H1 (cell line): Measurements from ENCODE around the gene HMGCS2. TPM values are rescaled to one million over a fixed set of nuclear protein-coding genes. Genes with fewer than 3 reads are reported as not detected.

Source experiments
- CHD7 ChIP-seq: fragments of 300-600 bp; sonication (generic); IDR thresholded peaks from 2 replicates; pipeline ENCODE4 v1.7.1; 2012; ENCODE audit warnings: low read length, moderate library complexity, mild to moderate bottlenecking, inconsistent platforms; ENCODE audit not compliant: insufficient replicate concordance
- polyA plus RNA-seq, 7 experiments: library from polyadenylated mRNA; depleted of rRNA in 3 of 7; stranded (reverse) in 5 of 7; unstranded in 2 of 7; fragments of >200 nt in 5 of 7; fragments of 200-250 nt in 2 of 7; gene quantifications; 1 replicate in 5 of 7; 2 replicates in 1 of 7; 4 replicates in 1 of 7; pipeline versions ENCODE4 v1.2.1 to v1.2.3, GENCODE V29; 2011 to 2013; ENCODE audit warnings: missing spikeins in 2 of 7, mixed read lengths in 2 of 7
- total RNA-seq: library from RNA; stranded (reverse); fragmentation: NEBNext Ultra II Directional; extraction: Animal tissue kit (Norgen Biotek cat#: 25700); gene quantifications from 2 replicates; pipeline ENCODE4 v1.2.1, GENCODE V29; 2021

Gene HMGCS2
- total and polyA plus RNA-seq, 2 of the 8 experiments (the other 6 are each of a cell fraction or from before 2014, with no cell fraction given), result not detected

DNA sequence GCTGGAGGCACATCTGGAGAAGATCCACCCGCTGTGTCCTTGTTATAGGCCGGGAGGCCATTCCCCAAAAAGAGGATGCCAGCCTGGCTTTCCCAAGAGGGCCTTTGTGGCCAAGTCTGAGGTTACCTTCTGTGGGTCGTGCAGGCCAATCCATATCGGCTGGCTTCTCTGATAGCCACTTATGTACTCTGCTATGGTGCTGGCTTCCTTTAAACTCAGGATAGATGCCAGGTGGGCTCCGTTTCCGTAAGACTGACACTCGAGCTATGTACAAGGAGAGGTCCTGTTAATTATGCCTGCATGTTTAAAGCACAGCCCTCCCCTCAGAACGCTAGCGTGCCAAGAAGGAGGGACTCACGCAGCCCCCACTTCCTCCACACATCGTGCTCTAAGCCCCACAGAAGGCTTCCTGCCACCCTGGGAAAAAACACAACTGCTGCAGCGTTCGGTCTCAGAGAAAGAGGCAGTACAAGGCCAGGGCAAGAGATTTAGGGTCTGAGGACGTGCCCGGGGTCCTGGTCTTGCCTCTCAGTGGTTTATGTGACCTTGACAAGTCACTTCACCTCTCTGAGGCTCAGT lies 31.0 kb upstream of the HMGCS2 start (continued):
- no peak for TF ChIP-seq CHD7
